ENCODE measurements around the gene NPAT. TPM values are rescaled to one million over a fixed set of nuclear protein-coding genes. Genes with fewer than 3 reads are reported as not detected.

The NPAT gene
- total and polyA plus RNA-seq, 9 of the 15 experiments (the other 6 are each of a cell fraction or from before 2014, with no cell fraction given), result 8.8 to 30.0 (median 22.1) TPM

- TF ChIP-seq BCLAF1 (IDR thresholded peaks at IDR 0.05; ENCODE audit: borderline replicate concordance in 1 of 2, control insufficient read depth in 1 of 2, low read depth in 2 of 2, low read length in 1 of 2) (0 out of 4 replicates have a peak, but pooled peaks of 1 of the 2 experiments have one; percentile 13), ZBTB40 (IDR thresholded peaks at IDR 0.05) (peak; percentile 82), ZBTB40 (CRISPR knock-in tag; IDR thresholded peaks at IDR 0.05) (no peak), PHB2 (IDR thresholded peaks at IDR 0.05; ENCODE audit: low read depth) (no peak), ZFP30 (CRISPR knock-in tag; IDR thresholded peaks at IDR 0.05; ENCODE audit: borderline replicate concordance) (no peak), ZBTB9 (CRISPR knock-in tag; IDR thresholded peaks at IDR 0.05) (peak; percentile 62; the same call in 1 of the 2 replicates), KLF13 (tag; IDR thresholded peaks at IDR 0.05; ENCODE audit: borderline replicate concordance, low read depth) (0 out of 2 replicates have a peak, but pooled peaks have one; percentile 25), E4F1 (CRISPR knock-in tag; IDR thresholded peaks at IDR 0.05; ENCODE audit: borderline replicate concordance) (no peak), MCM3 (IDR thresholded peaks at IDR 0.05) (no peak)
These were observed at the start of gene NPAT, which contains the start of gene ATM (continued) for GRCh38 chr11:108222574-108223347.

Data from K562 (cell line).